Ovary (tissue), 3 donors: ENCODE data around the gene CST8.

ENCODE experiments used
- EP300 ChIP-seq: sonication (generic); formaldehyde crosslinking; IDR thresholded peaks from one replicate; pipeline ENCODE4 v1.6.1; 2017; ENCODE audit warnings: antibody characterized with exemption
- POLR2A ChIP-seq: fragments of 450-650 bp; IDR thresholded peaks from one replicate; pipeline ENCODE4 v1.6.1; 2017; ENCODE audit warnings: antibody characterized with exemption, mild to moderate bottlenecking, moderate library complexity
- TF ChIP-seq, protein P1 (sequence below), 3 donors: fragments of 450-650 bp in 2 of 3; fragments of 200-600 bp in 1 of 3; IDR thresholded peaks; one replicate each; pipeline versions ENCODE4 v1.5.1 to v1.8.0; 2016 to 2022; ENCODE audit warnings: antibody characterized with exemption in 3 of 3, mild to moderate bottlenecking in 1 of 3
- donor health status: DM: no; HTN: no; CAD: no.

DNA sequence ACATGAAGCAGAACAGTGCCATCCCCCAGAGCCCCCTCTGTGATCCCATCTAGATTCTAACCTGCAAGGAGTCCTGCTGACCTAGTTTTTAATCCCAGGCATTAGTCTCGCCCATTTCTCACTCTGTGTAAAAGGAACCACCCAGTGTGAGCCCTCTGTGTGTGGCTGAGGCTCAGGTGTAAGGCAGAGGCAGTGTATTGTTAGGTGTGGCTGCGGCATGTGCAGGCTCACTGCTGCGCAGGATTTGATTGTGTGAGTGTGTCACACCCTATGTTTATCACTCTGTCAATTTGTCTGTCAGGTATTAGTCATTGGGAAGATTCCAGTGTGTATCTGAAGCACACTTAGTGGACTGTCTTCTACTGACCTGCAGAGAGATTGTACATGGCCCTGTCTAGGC lies 13.7 kb upstream of the CST8 start:
- TF ChIP-seq, protein P1, sequence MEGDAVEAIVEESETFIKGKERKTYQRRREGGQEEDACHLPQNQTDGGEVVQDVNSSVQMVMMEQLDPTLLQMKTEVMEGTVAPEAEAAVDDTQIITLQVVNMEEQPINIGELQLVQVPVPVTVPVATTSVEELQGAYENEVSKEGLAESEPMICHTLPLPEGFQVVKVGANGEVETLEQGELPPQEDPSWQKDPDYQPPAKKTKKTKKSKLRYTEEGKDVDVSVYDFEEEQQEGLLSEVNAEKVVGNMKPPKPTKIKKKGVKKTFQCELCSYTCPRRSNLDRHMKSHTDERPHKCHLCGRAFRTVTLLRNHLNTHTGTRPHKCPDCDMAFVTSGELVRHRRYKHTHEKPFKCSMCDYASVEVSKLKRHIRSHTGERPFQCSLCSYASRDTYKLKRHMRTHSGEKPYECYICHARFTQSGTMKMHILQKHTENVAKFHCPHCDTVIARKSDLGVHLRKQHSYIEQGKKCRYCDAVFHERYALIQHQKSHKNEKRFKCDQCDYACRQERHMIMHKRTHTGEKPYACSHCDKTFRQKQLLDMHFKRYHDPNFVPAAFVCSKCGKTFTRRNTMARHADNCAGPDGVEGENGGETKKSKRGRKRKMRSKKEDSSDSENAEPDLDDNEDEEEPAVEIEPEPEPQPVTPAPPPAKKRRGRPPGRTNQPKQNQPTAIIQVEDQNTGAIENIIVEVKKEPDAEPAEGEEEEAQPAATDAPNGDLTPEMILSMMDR (IDR thresholded peaks at IDR 0.05) = no peak
- TF ChIP-seq POLR2A (no peak), EP300 (no peak)
